HCT116 (cell line): ENCODE measurements around the gene PRPSAP1. TPM values are rescaled to one million over a fixed set of nuclear protein-coding genes. Genes with fewer than 3 reads are reported as not detected.

Experiments used
- ATAC-seq: fragments of 200-7000 bp; cut with Tn5 transposase; 2 replicates; pipeline ENCODE4 v1.9.1; 2020; ENCODE audit warnings: mild to moderate bottlenecking, moderate library complexity
- BruUV-seq: library from RNA; stranded (reverse); fragments of 400-500 nt; replicated peaks from 2 replicates; lab custom pipeline; 2021; lab: Mats Ljungman, UMichigan
- CTCF ChIA-PET: fragments of 300-600 bp; sonication (Branson Sonifier 250); formaldehyde crosslinking; loops from one replicate; lab custom pipeline; 2021; ENCODE audit warnings: antibody characterized with exemption; lab: Charles Lee
- POLR2A ChIA-PET: fragments of 300-600, 350-600 bp; sonication (Branson Sonifier 250); formaldehyde crosslinking; loops from one replicate; lab custom pipeline; 2021; ENCODE audit warnings: antibody characterized with exemption; lab: Charles Lee
- RAD21 ChIA-PET, 2 experiments: fragments of 300-600 bp; sonication (Branson Sonifier 250); formaldehyde crosslinking; loops; one replicate each; lab custom pipeline; 2023; ENCODE audit warnings: low total read pairs in 2 of 2; ENCODE audit not compliant: uncharacterized antibody in 2 of 2, unreplicated experiment in 2 of 2, low non-redundant PET in 1 of 2; lab: Charles Lee
- DNase-seq: peaks from one replicate; pipeline ENCODE4 v3.0.0-alpha.2; 2010; ENCODE audit warnings: low read depth, low spot score
- H2AFZ ChIP-seq: fragments of 200-600 bp; shearing (Covaris generic), sonication (generic); 2 replicates; pipeline ENCODE4 v1.6.1; 2017; ENCODE audit warnings: low read depth, mixed run types, mixed read lengths, antibody characterized with exemption, low read length; ENCODE audit not compliant: poor library complexity, severe bottlenecking
- H3K27ac ChIP-seq: 2 replicates; pipeline ENCODE4 v1.5.1; 2012; ENCODE audit warnings: low read depth, low read length
- H3K27me3 ChIP-seq: fragments of 200-600 bp; sonication (generic); 2 replicates; pipeline ENCODE4 v1.6.1; 2016; ENCODE audit warnings: mixed run types, low read length, mixed read lengths; ENCODE audit not compliant: insufficient read depth
- H3K36me3 ChIP-seq, 2 experiments: fragments of 200-500 bp in 1 of 2; fragments of 200-600 bp in 1 of 2; sonication (Bioruptor generic) in 1 of 2; sonication (generic) in 1 of 2; 2 replicates each; pipeline versions ENCODE4 v1.5.1 to v1.6.1; 2014 to 2016; ENCODE audit warnings: low read length in 2 of 2, inconsistent platforms in 1 of 2, mixed read lengths in 1 of 2, mixed run types in 1 of 2; ENCODE audit not compliant: insufficient read depth in 2 of 2, control insufficient read depth in 1 of 2
- H3K4me1 ChIP-seq, 2 experiments: fragments of 200-600 bp in 1 of 2; sonication (generic) in 1 of 2; 2 replicates each; pipeline versions ENCODE4 v1.5.1 to v1.6.1; 2012 to 2017; ENCODE audit warnings: low read length in 2 of 2, inconsistent platforms in 1 of 2, mild to moderate bottlenecking in 1 of 2, mixed read lengths in 1 of 2, mixed run types in 1 of 2, moderate library complexity in 1 of 2; ENCODE audit not compliant: insufficient read depth in 2 of 2, control insufficient read depth in 1 of 2
- H3K4me2 ChIP-seq: fragments of 200-600 bp; sonication (generic); 2 replicates; pipeline ENCODE4 v1.6.1; 2017; ENCODE audit warnings: mixed run types, low read length, mixed read lengths
- H3K4me3 ChIP-seq, 2 experiments: fragments of 200-600 bp in 1 of 2; sonication (generic) in 1 of 2; replicated peaks in 1 of 2; 2 replicates each; pipeline ENCODE4 v1.5.1; 2011 to 2016; ENCODE audit warnings: low read length in 2 of 2, control low read depth in 1 of 2, low read depth in 1 of 2, mild to moderate bottlenecking in 1 of 2, mixed read lengths in 1 of 2, mixed run types in 1 of 2
- H3K79me2 ChIP-seq: fragments of 200-600 bp; sonication (generic); 2 replicates; pipeline ENCODE4 v1.6.1; 2017; ENCODE audit warnings: mild to moderate bottlenecking, mixed run types, low read length, moderate library complexity, mixed read lengths; ENCODE audit not compliant: insufficient read depth
- H3K9ac ChIP-seq: fragments of 200-600 bp; sonication (generic); 2 replicates; pipeline ENCODE4 v1.6.1; 2016; ENCODE audit warnings: low read length, mixed read lengths
- H3K9me2 ChIP-seq: fragments of 200-600 bp; sonication (generic), shearing (Covaris generic); 2 replicates; pipeline ENCODE4 v1.6.1; 2017; ENCODE audit warnings: mixed run types, mild to moderate bottlenecking, moderate library complexity; ENCODE audit not compliant: insufficient read depth
- H3K9me3 ChIP-seq, 2 experiments: fragments of 200-500 bp in 1 of 2; fragments of 200-600 bp in 1 of 2; sonication (Bioruptor generic) in 1 of 2; sonication (generic) in 1 of 2; 2 replicates each; pipeline ENCODE4 v1.6.1; 2014 to 2017; ENCODE audit warnings: low read length in 2 of 2, mixed read lengths in 2 of 2, inconsistent platforms in 1 of 2, low read depth in 1 of 2, mild to moderate bottlenecking in 1 of 2, mixed run types in 1 of 2, moderate library complexity in 1 of 2; ENCODE audit not compliant: control insufficient read depth in 1 of 2, insufficient read depth in 1 of 2
- H4K20me1 ChIP-seq: fragments of 200-600 bp; sonication (generic), shearing (Covaris generic); 2 replicates; pipeline ENCODE4 v1.6.1; 2017; ENCODE audit warnings: mixed run types, mild to moderate bottlenecking, moderate library complexity; ENCODE audit not compliant: insufficient read depth
- CBX3 ChIP-seq: IDR thresholded peaks from 2 replicates; pipeline ENCODE4 v1.6.1; 2012; ENCODE audit warnings: low read depth
- CEBPB ChIP-seq: IDR thresholded peaks from 2 replicates; pipeline ENCODE4 v1.6.1; 2012; ENCODE audit warnings: low read depth
- EGR1 ChIP-seq: IDR thresholded peaks from 2 replicates; pipeline ENCODE4 v1.6.1; 2012; ENCODE audit warnings: low read depth
- EZH2 ChIP-seq: fragments of 200-600 bp; sonication (generic); IDR thresholded peaks from 2 replicates; pipeline ENCODE4 v1.6.1; 2017; ENCODE audit warnings: antibody characterized with exemption, mixed run types
- EZH2phosphoT487 ChIP-seq: fragments of 200-600 bp; IDR thresholded peaks from 2 replicates; pipeline ENCODE4 v1.6.1; 2018; ENCODE audit warnings: antibody characterized with exemption, borderline replicate concordance
- FOSL1 ChIP-seq: IDR thresholded peaks from 2 replicates; pipeline ENCODE4 v1.6.1; 2012; ENCODE audit warnings: low read depth
- JUND ChIP-seq: IDR thresholded peaks from 2 replicates; pipeline ENCODE4 v1.6.1; 2012
- POLR2A ChIP-seq: IDR thresholded peaks from 2 replicates; pipeline ENCODE4 v1.7.0; 2011; ENCODE audit warnings: borderline replicate concordance; ENCODE audit not compliant: insufficient read depth, insufficient read length; ENCODE audit errors: extremely low read depth
- POLR2AphosphoS5 ChIP-seq: IDR thresholded peaks from 2 replicates; pipeline ENCODE4 v1.6.1; 2011; ENCODE audit warnings: mild to moderate bottlenecking, low read depth, low read length, moderate library complexity
- SIN3A ChIP-seq: IDR thresholded peaks from 2 replicates; pipeline ENCODE4 v1.6.1; 2012; ENCODE audit warnings: low read depth
- SP1 ChIP-seq: IDR thresholded peaks from 2 replicates; pipeline ENCODE4 v1.6.1; 2012; ENCODE audit warnings: low read depth
- ZFX ChIP-seq: fragments of 450-650 bp; IDR thresholded peaks from 2 replicates; pipeline ENCODE4 v1.6.1; 2017
- ZNF274 ChIP-seq: fragments of 200-500 bp; sonication (Bioruptor generic); IDR thresholded peaks from 2 replicates; pipeline ENCODE4 v1.6.1; 2014; ENCODE audit warnings: mild to moderate bottlenecking, low read depth, low read length, inconsistent platforms
- intact Hi-C: fragments of 100-400 bp; cut with micrococcal nuclease; formaldehyde crosslinking; loops from 2 replicates; pipeline ENCODE4 v1.10.0; 2022
- total RNA-seq: library from RNA; stranded (reverse); gene quantifications from one replicate; pipeline ENCODE4 v1.2.1, GENCODE V29; 2021; ENCODE audit not compliant: unreplicated experiment
- TF ChIP-seq, protein P1 (sequence below), 3 experiments: fragments of 200-600 bp in 1 of 3; sonication (generic) in 1 of 3; IDR thresholded peaks in 2 of 3; conservative IDR thresholded peaks in 1 of 3; 2 replicates each; pipeline ENCODE4 v1.5.1; 2012 to 2017; ENCODE audit warnings: low read depth in 2 of 3, low read length in 2 of 3, antibody characterized with exemption in 1 of 3, borderline replicate concordance in 1 of 3, control low read depth in 1 of 3, mild to moderate bottlenecking in 1 of 3, mixed read lengths in 1 of 3, mixed run types in 1 of 3, moderate library complexity in 1 of 3; ENCODE audit not compliant: insufficient read depth in 1 of 3
- TF ChIP-seq, protein P2 (sequence below): IDR thresholded peaks from 2 replicates; pipeline ENCODE4 v1.6.1; 2012; ENCODE audit warnings: low read depth
- TF ChIP-seq, protein P3 (sequence below): IDR thresholded peaks from 2 replicates; pipeline ENCODE4 v1.6.1; 2011; ENCODE audit warnings: mild to moderate bottlenecking, low read length, moderate library complexity; ENCODE audit not compliant: insufficient replicate concordance; ENCODE audit errors: extremely low read depth
- TF ChIP-seq, protein P4 (sequence below): IDR thresholded peaks from 2 replicates; pipeline ENCODE4 v1.6.1; 2012

The PRPSAP1 gene
- total RNA-seq, 1 experiment from 2014 or later: 81.4 TPM

DNA sequence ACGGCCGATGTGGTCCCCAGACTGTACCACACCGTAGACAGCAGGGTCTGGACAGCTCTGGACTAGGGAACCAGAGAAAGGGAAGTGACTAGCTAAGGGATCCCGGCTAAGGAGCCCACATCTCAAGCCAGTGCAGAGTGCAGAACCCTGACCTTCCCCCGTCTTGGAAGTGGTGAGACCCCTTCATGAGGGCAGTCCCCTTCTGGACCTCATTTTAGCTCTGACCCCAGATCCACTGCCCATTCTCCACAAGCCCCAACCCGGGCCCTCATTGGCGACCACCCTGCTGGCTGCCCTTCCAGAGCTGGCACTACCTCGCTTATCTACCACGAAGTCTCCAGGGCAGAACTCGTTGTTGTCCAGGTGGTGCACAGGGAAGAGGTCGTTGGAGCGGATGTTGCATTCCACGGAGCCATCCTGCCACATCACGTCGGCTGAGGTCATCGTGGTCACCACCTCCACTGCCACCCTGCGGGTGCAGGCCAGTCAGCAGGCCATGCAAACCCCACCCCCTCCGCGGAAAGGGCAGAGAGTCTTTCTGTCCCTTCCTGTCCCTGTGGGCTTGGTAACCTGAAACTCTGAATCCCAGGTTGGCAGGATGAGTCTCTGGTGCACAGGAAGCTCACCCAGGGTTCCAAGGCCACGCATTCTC is 44.9 kb upstream of the PRPSAP1 start:
- Histone ChIP-seq H3K4me2 (no peak overlapping the region), H3K9me3 (no peaks in the 10 kb centered on the region), H3K79me2 (no peaks in the 10 kb centered on the region; the same call in 1 of the 2 replicates), H3K36me3 (peaks cover 64 to 66% of the 10 kb centered on the region in 2 experiments; a peak in 3 of 4 replicates), H3K4me3 (no peak overlapping the region), H3K9ac (no peak overlapping the region), H3K9me2 (no peaks in the 10 kb centered on the region), H2AFZ (no peak overlapping the region), H4K20me1 (peaks cover 4% of the 10 kb centered on the region; the same call in 1 of the 2 replicates), H3K4me1 (no peaks in the 10 kb centered on the region), H3K27ac (no peak overlapping the region; the same call in 1 of the 2 replicates), H3K27me3 (no peaks in the 10 kb centered on the region)
- POLR2A ChIA-PET: interaction anchor here (1.1 to 1.5 kb wide), 3 partner anchors 44 to 99 kb away, joined by 3 to 4 read pairs (median 3); no protein-coding TSS in a partner anchor
- RAD21 ChIA-PET: interaction anchor here (0.8 to 2.0 kb wide), 3 partner anchors 33 to 60 kb away, joined by 3 to 9 read pairs (median 7); no protein-coding TSS in a partner anchor
- TF ChIP-seq SP1: no peak
- no peak for TF ChIP-seq POLR2AphosphoS5
- no peak for TF ChIP-seq JUND
- no peak for TF ChIP-seq FOSL1
- TF ChIP-seq POLR2A: no peak
- no peak for TF ChIP-seq EZH2
- TF ChIP-seq, protein P1, sequence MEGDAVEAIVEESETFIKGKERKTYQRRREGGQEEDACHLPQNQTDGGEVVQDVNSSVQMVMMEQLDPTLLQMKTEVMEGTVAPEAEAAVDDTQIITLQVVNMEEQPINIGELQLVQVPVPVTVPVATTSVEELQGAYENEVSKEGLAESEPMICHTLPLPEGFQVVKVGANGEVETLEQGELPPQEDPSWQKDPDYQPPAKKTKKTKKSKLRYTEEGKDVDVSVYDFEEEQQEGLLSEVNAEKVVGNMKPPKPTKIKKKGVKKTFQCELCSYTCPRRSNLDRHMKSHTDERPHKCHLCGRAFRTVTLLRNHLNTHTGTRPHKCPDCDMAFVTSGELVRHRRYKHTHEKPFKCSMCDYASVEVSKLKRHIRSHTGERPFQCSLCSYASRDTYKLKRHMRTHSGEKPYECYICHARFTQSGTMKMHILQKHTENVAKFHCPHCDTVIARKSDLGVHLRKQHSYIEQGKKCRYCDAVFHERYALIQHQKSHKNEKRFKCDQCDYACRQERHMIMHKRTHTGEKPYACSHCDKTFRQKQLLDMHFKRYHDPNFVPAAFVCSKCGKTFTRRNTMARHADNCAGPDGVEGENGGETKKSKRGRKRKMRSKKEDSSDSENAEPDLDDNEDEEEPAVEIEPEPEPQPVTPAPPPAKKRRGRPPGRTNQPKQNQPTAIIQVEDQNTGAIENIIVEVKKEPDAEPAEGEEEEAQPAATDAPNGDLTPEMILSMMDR (IDR thresholded peaks at IDR 0.05 in 2 of 3, conservative IDR thresholded peaks at IDR 0.05 in 1 of 3; ENCODE audit: borderline replicate concordance in 1 of 3, insufficient read depth in 1 of 3, low read depth in 2 of 3, low read length in 2 of 3): no peak
- no peak for TF ChIP-seq ZFX
- TF ChIP-seq, protein P2, sequence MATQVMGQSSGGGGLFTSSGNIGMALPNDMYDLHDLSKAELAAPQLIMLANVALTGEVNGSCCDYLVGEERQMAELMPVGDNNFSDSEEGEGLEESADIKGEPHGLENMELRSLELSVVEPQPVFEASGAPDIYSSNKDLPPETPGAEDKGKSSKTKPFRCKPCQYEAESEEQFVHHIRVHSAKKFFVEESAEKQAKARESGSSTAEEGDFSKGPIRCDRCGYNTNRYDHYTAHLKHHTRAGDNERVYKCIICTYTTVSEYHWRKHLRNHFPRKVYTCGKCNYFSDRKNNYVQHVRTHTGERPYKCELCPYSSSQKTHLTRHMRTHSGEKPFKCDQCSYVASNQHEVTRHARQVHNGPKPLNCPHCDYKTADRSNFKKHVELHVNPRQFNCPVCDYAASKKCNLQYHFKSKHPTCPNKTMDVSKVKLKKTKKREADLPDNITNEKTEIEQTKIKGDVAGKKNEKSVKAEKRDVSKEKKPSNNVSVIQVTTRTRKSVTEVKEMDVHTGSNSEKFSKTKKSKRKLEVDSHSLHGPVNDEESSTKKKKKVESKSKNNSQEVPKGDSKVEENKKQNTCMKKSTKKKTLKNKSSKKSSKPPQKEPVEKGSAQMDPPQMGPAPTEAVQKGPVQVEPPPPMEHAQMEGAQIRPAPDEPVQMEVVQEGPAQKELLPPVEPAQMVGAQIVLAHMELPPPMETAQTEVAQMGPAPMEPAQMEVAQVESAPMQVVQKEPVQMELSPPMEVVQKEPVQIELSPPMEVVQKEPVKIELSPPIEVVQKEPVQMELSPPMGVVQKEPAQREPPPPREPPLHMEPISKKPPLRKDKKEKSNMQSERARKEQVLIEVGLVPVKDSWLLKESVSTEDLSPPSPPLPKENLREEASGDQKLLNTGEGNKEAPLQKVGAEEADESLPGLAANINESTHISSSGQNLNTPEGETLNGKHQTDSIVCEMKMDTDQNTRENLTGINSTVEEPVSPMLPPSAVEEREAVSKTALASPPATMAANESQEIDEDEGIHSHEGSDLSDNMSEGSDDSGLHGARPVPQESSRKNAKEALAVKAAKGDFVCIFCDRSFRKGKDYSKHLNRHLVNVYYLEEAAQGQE: no peak
- no peak for TF ChIP-seq SIN3A
- TF ChIP-seq ZNF274: no peak
- no peak for TF ChIP-seq EZH2phosphoT487
- TF ChIP-seq, protein P3, sequence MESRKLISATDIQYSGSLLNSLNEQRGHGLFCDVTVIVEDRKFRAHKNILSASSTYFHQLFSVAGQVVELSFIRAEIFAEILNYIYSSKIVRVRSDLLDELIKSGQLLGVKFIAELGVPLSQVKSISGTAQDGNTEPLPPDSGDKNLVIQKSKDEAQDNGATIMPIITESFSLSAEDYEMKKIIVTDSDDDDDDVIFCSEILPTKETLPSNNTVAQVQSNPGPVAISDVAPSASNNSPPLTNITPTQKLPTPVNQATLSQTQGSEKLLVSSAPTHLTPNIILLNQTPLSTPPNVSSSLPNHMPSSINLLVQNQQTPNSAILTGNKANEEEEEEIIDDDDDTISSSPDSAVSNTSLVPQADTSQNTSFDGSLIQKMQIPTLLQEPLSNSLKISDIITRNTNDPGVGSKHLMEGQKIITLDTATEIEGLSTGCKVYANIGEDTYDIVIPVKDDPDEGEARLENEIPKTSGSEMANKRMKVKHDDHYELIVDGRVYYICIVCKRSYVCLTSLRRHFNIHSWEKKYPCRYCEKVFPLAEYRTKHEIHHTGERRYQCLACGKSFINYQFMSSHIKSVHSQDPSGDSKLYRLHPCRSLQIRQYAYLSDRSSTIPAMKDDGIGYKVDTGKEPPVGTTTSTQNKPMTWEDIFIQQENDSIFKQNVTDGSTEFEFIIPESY: no peak
- TF ChIP-seq, protein P4, sequence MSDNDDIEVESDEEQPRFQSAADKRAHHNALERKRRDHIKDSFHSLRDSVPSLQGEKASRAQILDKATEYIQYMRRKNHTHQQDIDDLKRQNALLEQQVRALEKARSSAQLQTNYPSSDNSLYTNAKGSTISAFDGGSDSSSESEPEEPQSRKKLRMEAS: no peak
- TF ChIP-seq CEBPB: no peak
- TF ChIP-seq EGR1: no peak
- no peak for TF ChIP-seq CBX3
- ATAC-seq: no peak; the same call in 1 of the 2 replicates
- intact Hi-C loops: loop anchor here (1.0 to 2.0 kb wide), 2 partner anchors 28 to 95 kb away; no protein-coding TSS in a partner anchor
- no TSS peak for BruUV-seq
- CTCF ChIA-PET: interaction anchor here (0.6 to 3.9 kb wide), 28 partner anchors 9 to 119 kb away, joined by 3 to 64 read pairs (median 5); partner anchors contain the start of genes PRPSAP1 and SPHK1
- no peak for DNase-seq
